ENCODE data around the gene GPATCH11. TPM values are rescaled to one million over a fixed set of nuclear protein-coding genes. Genes with fewer than 3 reads are reported as not detected.

Gene GPATCH11
- total and polyA plus RNA-seq, 4 donors, result 1.4 to 7.3 (median 3.4) TPM

DNA sequence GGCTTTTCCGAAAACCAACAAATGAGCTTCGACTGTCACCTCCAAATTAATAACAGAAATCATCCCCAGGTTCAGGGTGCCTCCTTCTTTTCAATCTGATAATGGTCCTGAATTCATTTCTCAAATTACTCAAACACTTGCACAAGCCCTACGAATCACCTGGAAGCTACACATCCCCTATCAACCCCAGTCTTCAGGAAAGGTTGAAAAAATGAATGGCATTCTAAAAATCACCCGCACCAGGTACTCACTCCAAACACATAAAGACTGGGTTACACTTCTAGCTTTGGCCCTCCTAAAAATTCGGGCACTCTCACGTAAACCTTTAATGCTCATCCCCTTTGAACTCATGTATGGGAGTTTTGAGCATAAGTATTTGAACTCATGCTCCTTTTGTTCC, 48.6 kb downstream of the GPATCH11 start:
- no peaks in the 10 kb centered on the region for H3K4me1 ChIP-seq (ENCODE audit: control insufficient read depth in 4 of 4, insufficient read depth in 4 of 4, low read length in 3 of 4)
- TF ChIP-seq FOXA1 (IDR thresholded peaks at IDR 0.05), result no peak
- TF ChIP-seq SP1 (IDR thresholded peaks at IDR 0.05), result no peak
- TF ChIP-seq HNF4G (IDR thresholded peaks at IDR 0.05), result no peak
- no peak for TF ChIP-seq GABPA (IDR thresholded peaks at IDR 0.05 in 1 of 2, conservative IDR thresholded peaks at IDR 0.05 in 1 of 2)
- no peak for TF ChIP-seq MAX (IDR thresholded peaks at IDR 0.05)
- TF ChIP-seq HNF4A (conservative IDR thresholded peaks at IDR 0.05), result no peak
- TF ChIP-seq, protein P1, sequence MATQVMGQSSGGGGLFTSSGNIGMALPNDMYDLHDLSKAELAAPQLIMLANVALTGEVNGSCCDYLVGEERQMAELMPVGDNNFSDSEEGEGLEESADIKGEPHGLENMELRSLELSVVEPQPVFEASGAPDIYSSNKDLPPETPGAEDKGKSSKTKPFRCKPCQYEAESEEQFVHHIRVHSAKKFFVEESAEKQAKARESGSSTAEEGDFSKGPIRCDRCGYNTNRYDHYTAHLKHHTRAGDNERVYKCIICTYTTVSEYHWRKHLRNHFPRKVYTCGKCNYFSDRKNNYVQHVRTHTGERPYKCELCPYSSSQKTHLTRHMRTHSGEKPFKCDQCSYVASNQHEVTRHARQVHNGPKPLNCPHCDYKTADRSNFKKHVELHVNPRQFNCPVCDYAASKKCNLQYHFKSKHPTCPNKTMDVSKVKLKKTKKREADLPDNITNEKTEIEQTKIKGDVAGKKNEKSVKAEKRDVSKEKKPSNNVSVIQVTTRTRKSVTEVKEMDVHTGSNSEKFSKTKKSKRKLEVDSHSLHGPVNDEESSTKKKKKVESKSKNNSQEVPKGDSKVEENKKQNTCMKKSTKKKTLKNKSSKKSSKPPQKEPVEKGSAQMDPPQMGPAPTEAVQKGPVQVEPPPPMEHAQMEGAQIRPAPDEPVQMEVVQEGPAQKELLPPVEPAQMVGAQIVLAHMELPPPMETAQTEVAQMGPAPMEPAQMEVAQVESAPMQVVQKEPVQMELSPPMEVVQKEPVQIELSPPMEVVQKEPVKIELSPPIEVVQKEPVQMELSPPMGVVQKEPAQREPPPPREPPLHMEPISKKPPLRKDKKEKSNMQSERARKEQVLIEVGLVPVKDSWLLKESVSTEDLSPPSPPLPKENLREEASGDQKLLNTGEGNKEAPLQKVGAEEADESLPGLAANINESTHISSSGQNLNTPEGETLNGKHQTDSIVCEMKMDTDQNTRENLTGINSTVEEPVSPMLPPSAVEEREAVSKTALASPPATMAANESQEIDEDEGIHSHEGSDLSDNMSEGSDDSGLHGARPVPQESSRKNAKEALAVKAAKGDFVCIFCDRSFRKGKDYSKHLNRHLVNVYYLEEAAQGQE (IDR thresholded peaks at IDR 0.05), result no peak
- TF ChIP-seq NR2F2 (IDR thresholded peaks at IDR 0.05), result no peak
- no peak for TF ChIP-seq ZBTB33 (IDR thresholded peaks at IDR 0.05)
- TF ChIP-seq EGR1 (IDR thresholded peaks at IDR 0.05; ENCODE audit: low read depth in 2 of 2), result no peak
- TF ChIP-seq RXRA (IDR thresholded peaks at IDR 0.05), result no peak
- no peak for TF ChIP-seq YY1 (IDR thresholded peaks at IDR 0.05)
- TF ChIP-seq FOXA2 (IDR thresholded peaks at IDR 0.05), result no peak
- no peak for TF ChIP-seq RAD21 (IDR thresholded peaks at IDR 0.05)
- no peak for TF ChIP-seq JUND (IDR thresholded peaks at IDR 0.05)
- no peak for DNase-seq (ENCODE audit: low spot score)
- no peaks in the 10 kb centered on the region for H3K9me3 ChIP-seq (ENCODE audit: control insufficient read depth in 4 of 4, low read length in 3 of 4)
- no peak overlapping the region for H3K9ac ChIP-seq (ENCODE audit: low read depth in 1 of 2, low read length in 2 of 2)
- no peaks in the 10 kb centered on the region for H3K27me3 ChIP-seq (ENCODE audit: control insufficient read depth in 4 of 4, insufficient read depth in 4 of 4, low read length in 3 of 4)
- H3K4me3 ChIP-seq (ENCODE audit: low read depth in 1 of 3, low read length in 3 of 3), result no peak overlapping the region
- 98% methylated on average over 6 of the region's 6 CpGs for WGBS
- H3K27ac ChIP-seq (ENCODE audit: low read depth in 1 of 2, low read length in 2 of 2), result no peak overlapping the region
- H3K36me3 ChIP-seq (ENCODE audit: control insufficient read depth in 4 of 4, insufficient read depth in 3 of 4, low read depth in 1 of 4, low read length in 3 of 4), result peaks cover 17 to 80% (median 51%) of the 10 kb centered on the region in 4 donors

DNA sequence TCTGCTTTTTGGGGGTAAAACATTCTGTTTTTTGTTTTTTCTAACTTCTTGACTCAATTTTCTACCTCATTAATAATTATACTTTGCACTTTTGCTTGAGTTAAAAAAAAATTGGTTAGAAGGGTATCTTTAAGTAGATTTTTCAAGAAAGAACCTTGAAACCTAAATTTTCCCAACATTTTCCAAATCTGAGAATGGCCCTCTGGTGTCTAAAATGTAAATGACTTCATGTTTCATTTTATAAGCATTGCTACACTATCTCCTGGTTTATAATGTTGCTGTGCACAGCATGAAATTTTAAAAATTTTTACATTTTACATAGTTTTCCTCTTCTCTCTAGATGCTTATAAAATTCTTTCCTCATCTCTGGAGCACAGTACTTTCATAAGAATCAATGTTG, 58.2 kb downstream of the GPATCH11 start:
- TF ChIP-seq HNF4G (IDR thresholded peaks at IDR 0.05) (no peak), JUND (IDR thresholded peaks at IDR 0.05) (no peak), FOXA2 (IDR thresholded peaks at IDR 0.05) (no peak), TAF1 (conservative IDR thresholded peaks at IDR 0.05) (no peak), GABPA (IDR thresholded peaks at IDR 0.05 in 1 of 2, conservative IDR thresholded peaks at IDR 0.05 in 1 of 2) (no peak)
- TF ChIP-seq, protein P1 (IDR thresholded peaks at IDR 0.05), result no peak
- Histone ChIP-seq H3K36me3 (ENCODE audit: control insufficient read depth in 4 of 4, insufficient read depth in 3 of 4, low read depth in 1 of 4, low read length in 3 of 4) (peaks cover 9 to 48% (median 44%) of the 10 kb centered on the region in 4 donors), H3K9ac (ENCODE audit: low read depth in 1 of 2, low read length in 2 of 2) (no peak overlapping the region), H3K27me3 (ENCODE audit: control insufficient read depth in 4 of 4, insufficient read depth in 4 of 4, low read length in 3 of 4) (no peaks in the 10 kb centered on the region), H3K4me3 (ENCODE audit: low read depth in 1 of 3, low read length in 3 of 3) (no peak overlapping the region), H3K27ac (ENCODE audit: low read depth in 1 of 2, low read length in 2 of 2) (no peak overlapping the region), H3K4me1 (ENCODE audit: control insufficient read depth in 4 of 4, insufficient read depth in 4 of 4, low read length in 3 of 4) (no peaks in the 10 kb centered on the region), H3K9me3 (ENCODE audit: control insufficient read depth in 4 of 4, low read length in 3 of 4) (no peaks in the 10 kb centered on the region)
- DNase-seq (ENCODE audit: low spot score), result no peak
